Measurements from ENCODE around the gene STMN1.

- TF ChIP-seq CTCF (IDR thresholded peaks at IDR 0.05; ENCODE audit: low read depth, low read length) (no peak), POLR2A (IDR thresholded peaks at IDR 0.05; ENCODE audit: extremely low read depth, insufficient read length) (no peak), MAX (IDR thresholded peaks at IDR 0.05; ENCODE audit: low read depth, low read length) (no peak), MYC (IDR thresholded peaks at IDR 0.05; ENCODE audit: low read depth, low read length) (no peak)
These were observed 40.8 kb upstream of the STMN1 start for GRCh38 chr1:25947027-25947426.
